HCEC 1CT (cell line): ENCODE results near the gene ANKDD1B.

Experiments
- DNase-seq: peaks from one replicate; pipeline ENCODE4 v3.0.0-alpha.2; 2017

ANKDD1B gene

GRCh38 chr5:75616971-75617621 is 5.8 kb downstream of the ANKDD1B start:
- DNase-seq: no peak

- peak; percentile 83 for DNase-seq
Measured at GRCh38 chr5:75617736-75618352, 6.6 kb downstream of the ANKDD1B start.

GRCh38 chr5:75620184-75620959 is 9.1 kb downstream of the ANKDD1B start:
- DNase-seq: no peak

- DNase-seq: no peak
Measured at GRCh38 chr5:75622564-75622963, 11.3 kb downstream of the ANKDD1B start.

- peak; percentile 73 for DNase-seq
Measured at GRCh38 chr5:75623846-75624245, 12.6 kb downstream of the ANKDD1B start.

- no peak for DNase-seq
Measured at GRCh38 chr5:75626959-75627358, 15.7 kb downstream of the ANKDD1B start.

GRCh38 chr5:75627801-75628200 is 16.5 kb downstream of the ANKDD1B start:
- DNase-seq: no peak

GRCh38 chr5:75630875-75631274 is 19.6 kb downstream of the ANKDD1B start:
- no peak for DNase-seq

- DNase-seq: no peak
Measured at GRCh38 chr5:75632321-75632720, 21.1 kb downstream of the ANKDD1B start.

- DNase-seq: no peak
Measured at GRCh38 chr5:75637949-75638348, 26.7 kb downstream of the ANKDD1B start.

- DNase-seq: no peak
Measured at GRCh38 chr5:75639535-75640311, 28.5 kb downstream of the ANKDD1B start.

- DNase-seq: peak; percentile 74
Measured at GRCh38 chr5:75640395-75640794, 29.1 kb downstream of the ANKDD1B start.

- DNase-seq: no peak
Measured at GRCh38 chr5:75640826-75641225, 29.6 kb downstream of the ANKDD1B start.

GRCh38 chr5:75648712-75649111 is 37.5 kb downstream of the ANKDD1B start:
- DNase-seq: no peak

GRCh38 chr5:75651575-75652238 is 40.5 kb downstream of the ANKDD1B start:
- DNase-seq: no peak

GRCh38 chr5:75653521-75653920 is 42.3 kb downstream of the ANKDD1B start:
- no peak for DNase-seq

GRCh38 chr5:75654693-75655295 is 43.5 kb downstream of the ANKDD1B start:
- no peak for DNase-seq

GRCh38 chr5:75656311-75657003 is 45.2 kb downstream of the ANKDD1B start:
- DNase-seq: peak; percentile 62

GRCh38 chr5:75659791-75660450 is 48.7 kb downstream of the ANKDD1B start:
- DNase-seq: no peak

- DNase-seq: no peak
Measured at GRCh38 chr5:75660678-75661465, 49.6 kb downstream of the ANKDD1B start.
